ENCODE data around the gene CLCN5.

CLCN5 gene

GRCh38 chrX:49932791-49933190 lies 10.4 kb downstream of the CLCN5 start:
- DNase-seq (ENCODE audit: low read depth, low spot score) = no peak

DNA sequence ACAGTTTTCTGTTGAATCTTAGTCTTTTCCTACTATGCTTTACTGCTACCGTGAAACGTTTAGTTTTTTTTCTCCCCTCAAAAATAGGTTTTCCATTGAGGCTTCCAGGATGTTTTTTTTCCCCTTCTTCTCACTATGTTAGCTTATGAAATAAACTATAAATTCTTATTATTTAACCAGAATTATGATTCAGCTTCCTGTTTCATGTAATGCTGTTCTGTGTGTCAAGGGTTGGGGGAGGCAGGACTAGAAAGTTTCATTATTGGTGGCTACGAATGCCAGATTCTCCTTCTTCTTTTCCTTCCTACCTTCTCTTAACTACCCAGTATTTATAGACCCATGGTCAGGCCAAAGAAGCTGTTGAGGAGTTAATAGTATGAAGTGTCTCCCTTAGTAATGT lies 11.8 kb downstream of the CLCN5 start:
- DNase-seq (ENCODE audit: low read depth, low spot score) = no peak

DNA sequence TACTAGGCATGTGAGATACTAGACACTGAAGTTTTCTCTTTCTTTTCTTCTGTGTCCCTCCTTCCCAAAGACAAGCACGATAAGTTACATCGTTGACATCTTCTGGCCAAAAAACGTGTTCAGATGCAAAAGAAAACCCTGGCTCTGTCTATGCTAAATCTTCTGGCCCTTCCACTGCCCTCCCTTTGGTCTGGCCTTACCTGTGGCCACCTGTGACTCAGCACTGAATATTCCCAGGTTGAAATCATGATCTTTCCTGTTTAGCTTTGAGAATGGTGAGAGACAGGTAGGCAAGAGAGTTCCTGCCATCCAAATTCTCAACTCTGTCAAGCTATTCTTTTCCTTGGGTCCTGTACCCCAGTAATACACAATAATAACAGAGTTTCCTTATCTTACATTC lies 12.3 kb downstream of the CLCN5 start:
- DNase-seq (ENCODE audit: low read depth, low spot score) = no peak

GRCh38 chrX:49947781-49948180 lies 25.4 kb downstream of the CLCN5 start:
- DNase-seq (ENCODE audit: low read depth, low spot score) = no peak

DNA sequence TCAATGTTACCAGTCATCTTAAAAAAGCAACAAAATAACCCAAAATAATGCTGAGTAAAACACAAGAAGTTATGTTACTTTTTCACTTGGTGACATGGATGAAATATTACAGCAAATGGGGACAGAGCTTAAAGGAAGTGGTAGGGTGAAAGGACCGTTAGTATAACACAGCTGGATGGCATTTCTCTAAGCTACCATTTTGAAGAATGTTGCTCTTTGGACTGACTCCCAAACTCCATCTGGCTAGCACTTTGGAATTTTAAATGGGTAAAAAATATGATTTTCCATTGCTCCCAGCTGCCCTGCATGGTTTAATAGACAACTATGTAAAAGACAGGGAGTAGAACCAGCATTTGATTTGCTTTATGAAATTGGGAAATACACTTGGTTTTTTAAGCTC lies 27.6 kb downstream of the CLCN5 start:
- DNase-seq (ENCODE audit: low read depth, low spot score) = no peak

DNA sequence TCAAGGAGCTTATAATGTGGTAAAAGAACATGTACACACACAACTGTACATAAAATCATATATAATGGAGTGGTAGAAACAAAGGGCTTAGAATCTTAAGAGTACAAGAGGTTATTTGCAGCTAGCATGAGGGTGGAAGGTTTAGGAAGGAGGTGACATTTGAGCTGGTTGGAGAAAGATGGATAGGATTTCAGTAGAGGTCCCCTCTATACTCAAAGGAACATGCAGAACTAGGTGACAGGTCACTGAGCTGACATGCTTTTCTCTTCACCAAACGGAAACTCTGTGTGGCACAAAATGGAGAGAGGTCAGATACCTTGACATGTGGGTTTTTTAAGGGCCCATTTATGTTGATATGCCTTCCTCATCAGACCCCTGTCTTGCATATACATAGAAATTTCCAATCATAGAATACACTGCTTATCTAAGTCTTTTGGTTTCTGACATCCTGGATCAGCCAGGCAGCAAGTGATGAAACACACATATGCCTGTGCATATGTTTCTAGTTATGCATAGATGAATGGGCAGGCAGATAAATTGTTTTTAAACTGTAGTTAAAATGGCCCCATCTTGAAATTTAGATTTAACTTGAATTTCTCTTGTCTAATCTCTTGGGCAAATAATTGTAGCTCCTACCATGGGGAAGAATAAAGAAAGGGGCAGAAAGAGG lies 29.3 kb downstream of the CLCN5 start:
- no peak for DNase-seq (ENCODE audit: low read depth, low spot score)

GRCh38 chrX:49956313-49956712 lies 33.9 kb downstream of the CLCN5 start:
- no peak for DNase-seq (ENCODE audit: low read depth, low spot score)

DNA sequence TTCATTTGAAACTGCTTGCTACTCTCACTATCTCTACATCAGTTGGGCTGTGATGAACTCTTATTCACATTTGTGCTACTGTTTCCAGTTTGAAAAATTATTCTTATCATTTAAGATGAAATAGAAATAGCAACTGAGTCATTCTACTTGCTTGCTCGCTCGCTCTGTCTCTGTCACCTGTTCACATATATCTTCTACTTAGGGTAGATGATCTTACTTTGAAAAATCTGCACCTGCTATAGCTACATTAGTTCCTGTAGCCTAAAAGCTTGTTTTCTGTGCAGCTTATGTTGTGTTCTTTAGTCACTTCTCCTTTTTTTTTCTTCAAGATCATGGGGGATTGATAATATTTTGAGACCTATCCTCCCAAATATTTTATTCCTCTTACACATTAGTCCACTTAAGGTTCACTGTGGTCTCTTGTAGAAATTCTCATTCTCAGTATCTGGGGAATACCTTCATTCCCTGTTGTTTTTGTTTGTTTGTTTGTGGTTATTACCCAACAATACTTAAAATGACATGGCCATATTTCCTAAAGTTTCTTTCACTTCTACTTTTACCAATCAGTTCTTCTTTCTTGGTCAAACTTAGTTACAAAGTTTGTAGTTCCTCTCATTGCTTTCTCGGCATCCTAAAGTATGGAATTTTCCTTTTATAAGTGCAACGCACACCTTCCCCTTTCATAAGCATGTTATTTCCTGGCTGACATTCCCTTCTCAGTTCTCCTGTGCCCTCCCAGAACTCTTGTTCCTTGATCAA lies 36.5 kb downstream of the CLCN5 start:
- no peak for DNase-seq (ENCODE audit: low read depth, low spot score)

DNA sequence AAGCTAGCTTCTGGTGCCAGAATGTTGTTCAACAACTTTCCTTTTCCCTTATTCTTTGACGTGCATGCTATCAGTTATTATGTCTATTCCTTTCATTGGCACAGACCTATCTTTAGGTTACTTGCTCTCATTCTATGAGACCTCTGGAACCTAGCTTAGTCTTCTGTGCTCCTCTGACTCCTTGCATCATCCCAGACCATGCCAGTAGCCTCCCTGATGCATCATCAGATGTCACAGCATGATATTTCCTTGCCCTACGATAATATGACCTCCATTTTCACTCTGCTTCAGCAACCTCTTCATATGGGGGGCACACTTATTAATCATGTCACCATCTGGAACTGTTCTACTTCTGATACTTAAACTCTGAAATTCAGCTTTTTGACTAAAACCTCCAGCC lies 37.2 kb downstream of the CLCN5 start:
- DNase-seq (ENCODE audit: low read depth, low spot score) = no peak

DNA sequence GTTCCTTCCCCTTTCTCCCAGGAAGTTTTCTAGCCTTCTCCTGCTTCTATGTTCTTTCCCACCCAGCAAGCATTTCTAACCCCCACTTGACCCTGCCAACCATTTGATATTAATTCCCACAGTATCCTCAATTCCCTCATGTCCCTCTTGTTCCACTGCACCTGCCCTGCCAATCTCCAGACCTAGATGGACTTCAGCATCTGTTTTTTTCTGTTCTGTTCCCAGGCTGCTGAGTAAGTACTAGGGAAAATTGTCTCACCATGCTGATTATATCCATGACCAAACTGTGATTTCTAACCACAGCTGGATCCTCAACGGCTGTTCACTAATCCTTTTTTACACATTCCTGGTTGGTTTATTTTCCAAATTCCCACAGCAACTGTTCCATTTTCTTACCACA lies 37.7 kb downstream of the CLCN5 start:
- DNase-seq (ENCODE audit: low read depth, low spot score) = no peak

- no peak for DNase-seq (ENCODE audit: low read depth, low spot score)
These were observed 48.3 kb downstream of the CLCN5 start for GRCh38 chrX:49970674-49971073.

- no peak for DNase-seq (ENCODE audit: low read depth, low spot score)
These were observed 50.0 kb downstream of the CLCN5 start for GRCh38 chrX:49972328-49972860.

DNA sequence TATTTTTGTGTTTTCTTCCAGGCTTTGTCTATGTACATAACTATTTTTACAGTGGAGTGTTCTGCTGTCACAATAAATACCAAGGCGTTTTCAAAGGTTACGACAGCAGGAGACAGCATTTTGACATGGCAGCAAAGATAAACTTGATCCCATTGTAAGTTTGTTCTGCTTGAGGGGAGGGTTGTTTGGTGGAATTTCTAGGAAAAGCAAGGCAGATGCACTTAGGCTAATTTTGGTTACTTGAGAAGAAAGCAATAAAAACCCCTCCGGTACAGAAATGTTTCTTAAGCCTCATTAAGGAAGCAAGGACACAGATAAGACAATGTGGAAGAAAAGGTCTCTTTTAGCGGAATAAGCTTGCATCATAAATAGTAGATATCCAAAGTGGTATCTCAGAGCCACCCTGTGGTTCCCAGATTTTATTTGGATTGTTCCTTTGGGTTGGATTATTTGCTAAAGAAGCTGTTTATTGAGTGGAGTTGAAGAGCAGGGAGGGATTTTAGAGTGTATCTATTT lies 54.3 kb downstream of the CLCN5 start:
- no peak for DNase-seq (ENCODE audit: low read depth, low spot score)

GRCh38 chrX:49977319-49978090 lies 55.1 kb downstream of the CLCN5 start:
- no peak for DNase-seq (ENCODE audit: low read depth, low spot score)

DNA sequence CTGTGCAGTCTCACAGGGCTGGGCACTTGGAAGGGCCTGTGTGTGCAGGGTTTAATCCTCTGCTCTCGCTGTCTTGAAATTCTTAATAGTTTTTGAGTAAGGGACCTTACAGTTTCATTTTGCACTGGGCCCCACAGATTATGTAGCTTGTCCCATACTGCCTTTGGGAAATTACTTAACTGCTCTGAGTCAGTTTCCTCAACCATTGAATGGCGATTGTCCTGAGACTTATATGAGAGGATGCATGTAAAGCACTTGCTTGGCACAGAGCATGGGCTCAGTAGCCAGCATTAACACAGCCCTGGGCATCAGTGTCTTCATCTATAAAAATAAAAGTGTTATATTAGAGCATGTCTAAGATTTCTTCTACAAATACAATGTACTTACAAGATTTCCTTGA lies 55.8 kb downstream of the CLCN5 start:
- no peak for DNase-seq (ENCODE audit: low read depth, low spot score)

DNA sequence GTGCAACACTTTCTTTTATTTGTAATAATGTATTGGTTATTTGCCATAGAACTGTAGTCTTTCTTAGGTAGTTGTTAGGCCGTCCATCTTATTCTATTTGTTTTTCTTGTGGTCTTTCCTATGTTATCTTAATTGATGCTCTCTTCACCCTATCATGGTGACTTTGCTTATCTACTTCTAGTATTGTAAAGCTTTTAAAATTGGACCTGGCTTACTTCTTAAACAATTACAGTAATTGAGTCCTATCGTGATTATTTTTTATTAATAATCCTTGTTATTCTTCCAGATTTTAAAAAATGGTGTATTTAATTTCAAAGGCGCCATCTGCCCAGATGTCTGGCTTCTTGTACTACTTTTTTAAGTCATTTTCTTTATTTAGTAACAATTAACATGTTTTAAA lies 63.7 kb downstream of the CLCN5 start:
- DNase-seq (ENCODE audit: low read depth, low spot score) = no peak

GRCh38 chrX:49987651-49988050 lies 65.3 kb downstream of the CLCN5 start:
- DNase-seq (ENCODE audit: low read depth, low spot score) = no peak

DNA sequence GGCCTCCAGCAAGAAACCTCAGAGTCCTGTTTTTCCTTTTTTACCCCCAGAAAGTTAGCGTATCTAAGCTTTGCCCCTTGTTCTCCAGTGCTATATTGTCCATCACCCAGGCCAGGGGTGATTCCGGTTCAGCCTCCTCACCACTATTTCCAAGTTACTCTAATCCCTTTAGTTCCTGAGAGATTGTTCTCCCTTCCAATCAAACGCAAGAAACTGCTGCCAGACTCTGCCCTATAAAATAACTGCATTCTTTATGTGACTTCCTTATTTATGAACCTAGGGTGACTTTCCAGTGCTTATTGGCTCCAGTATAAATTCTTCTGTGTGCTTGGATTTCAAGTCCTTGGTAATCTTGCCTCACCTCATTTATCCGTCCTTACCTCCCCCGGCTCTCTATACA lies 65.7 kb downstream of the CLCN5 start:
- DNase-seq (ENCODE audit: low read depth, low spot score) = no peak

GRCh38 chrX:49991758-49992157 lies 69.4 kb downstream of the CLCN5 start:
- no peak for DNase-seq (ENCODE audit: low read depth, low spot score)

DNA sequence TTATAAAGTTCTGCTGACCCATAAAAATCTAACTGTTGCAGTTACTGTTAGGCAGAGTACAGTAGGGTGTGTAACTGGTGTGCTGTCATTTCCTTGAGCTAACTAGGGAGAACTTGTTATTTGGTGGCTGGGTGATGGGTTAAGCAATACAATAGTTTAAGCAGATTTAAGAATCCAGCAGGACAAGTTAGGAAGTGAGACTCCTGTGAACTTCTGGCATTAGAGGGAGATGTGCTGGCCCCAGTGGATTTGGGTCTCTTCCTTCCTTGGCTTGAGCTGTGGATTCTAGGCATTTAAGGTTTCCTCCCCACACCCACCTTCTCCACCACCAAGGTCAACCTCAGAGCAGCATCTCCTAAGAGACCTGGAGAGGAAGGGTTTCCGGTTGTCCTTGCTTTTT lies 70.5 kb downstream of the CLCN5 start:
- no peak for DNase-seq (ENCODE audit: low read depth, low spot score)

DNA sequence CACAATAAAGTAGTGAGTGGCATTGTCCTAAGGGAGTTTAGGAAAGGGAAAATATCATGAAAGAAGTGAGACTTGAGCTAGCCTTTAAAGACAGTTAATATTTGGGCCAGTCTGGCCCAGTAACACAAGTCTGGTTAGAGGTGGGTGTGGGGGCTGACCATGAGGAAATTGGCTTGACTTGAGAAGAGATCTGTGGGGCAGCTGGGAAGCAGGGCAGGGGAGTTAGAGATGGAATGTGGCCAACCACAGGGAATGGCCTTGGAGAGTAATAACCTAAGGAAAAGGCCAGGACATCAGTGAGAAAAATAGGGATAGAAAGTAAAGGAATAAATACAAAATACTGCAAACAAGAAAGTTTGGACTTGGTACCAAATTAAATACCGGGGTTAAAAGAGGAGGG lies 71.3 kb downstream of the CLCN5 start:
- DNase-seq (ENCODE audit: low read depth, low spot score) = no peak

- no peak for DNase-seq (ENCODE audit: low read depth, low spot score)
These were observed 72.8 kb downstream of the CLCN5 start for GRCh38 chrX:49995107-49995731.

All from smooth muscle cell of the brain vasculature (primary cell).